NCI-H1436 (cell line): Measurements from ENCODE around the gene ESR1.
"Not testable (repeated sequence)": the region's sequence is repeated elsewhere in the genome, so short reads cannot be mapped to it uniquely, and the experiment has no call there.

Experiments
- DNase-seq: peaks from one replicate; lab custom pipeline; 2025; lab: John Stamatoyannopoulos, UW

ESR1 gene

DNA sequence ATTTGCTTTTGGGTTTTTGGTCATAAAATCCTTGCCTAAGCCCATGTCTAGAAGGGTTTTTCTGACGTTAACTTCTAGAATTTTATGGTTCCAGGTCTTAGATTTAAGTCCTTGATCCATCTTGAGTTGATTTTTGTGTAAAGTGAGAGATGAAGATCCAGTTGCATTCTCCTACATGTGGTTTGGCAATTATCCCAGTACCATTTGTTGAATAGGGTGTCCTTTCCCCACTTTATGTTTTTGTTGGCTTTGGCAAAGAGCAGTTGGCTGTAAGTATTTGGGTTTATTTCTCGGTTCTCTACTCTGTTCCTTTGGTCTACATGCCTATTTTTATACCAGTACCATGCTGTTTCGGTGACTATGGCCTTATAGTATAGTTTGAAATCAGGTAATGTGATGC, 86.9 kb downstream of the ESR1 start:
- DNase-seq: not testable (repeated sequence)

DNA sequence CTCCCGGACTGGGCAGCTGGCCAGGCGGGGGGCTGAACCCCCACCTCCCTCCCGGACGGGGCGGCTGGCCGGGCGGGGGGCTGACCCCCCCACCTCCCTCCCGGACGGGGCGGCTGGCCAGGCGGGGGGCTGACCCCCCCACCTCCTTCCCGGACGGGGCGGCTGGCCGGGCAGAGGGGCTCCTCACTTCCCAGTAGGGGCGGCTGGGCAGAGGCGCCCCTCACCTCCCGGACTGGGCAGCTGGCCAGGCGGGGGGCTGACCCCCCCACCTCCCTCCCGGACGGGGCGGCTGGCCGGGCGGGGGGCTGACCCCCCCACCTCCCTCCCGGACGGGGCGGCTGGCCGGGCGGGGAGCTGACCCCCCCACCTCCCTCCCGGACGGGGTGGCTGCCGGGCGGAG, 91.7 kb downstream of the ESR1 start:
- not testable (repeated sequence) for DNase-seq

DNA sequence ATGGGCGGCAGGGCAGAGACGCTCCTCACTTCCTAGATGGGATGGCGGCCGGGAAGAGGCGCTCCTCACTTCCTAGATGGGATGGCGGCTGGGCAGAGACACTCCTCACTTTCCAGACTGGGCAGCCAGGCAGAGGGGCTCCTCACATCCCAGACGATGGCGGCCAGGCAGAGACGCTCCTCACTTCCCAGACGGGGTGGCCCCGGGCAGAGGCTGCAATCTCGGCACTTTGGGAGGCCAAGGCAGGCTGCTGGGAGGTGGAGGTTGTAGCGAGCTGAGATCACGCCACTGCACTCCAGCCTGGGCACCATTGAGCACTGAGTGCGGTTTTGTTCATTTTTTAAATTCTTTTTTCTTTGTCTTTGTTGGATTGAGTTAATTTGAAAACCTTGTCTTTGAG, 92.3 kb downstream of the ESR1 start:
- DNase-seq: not testable (repeated sequence)

DNA sequence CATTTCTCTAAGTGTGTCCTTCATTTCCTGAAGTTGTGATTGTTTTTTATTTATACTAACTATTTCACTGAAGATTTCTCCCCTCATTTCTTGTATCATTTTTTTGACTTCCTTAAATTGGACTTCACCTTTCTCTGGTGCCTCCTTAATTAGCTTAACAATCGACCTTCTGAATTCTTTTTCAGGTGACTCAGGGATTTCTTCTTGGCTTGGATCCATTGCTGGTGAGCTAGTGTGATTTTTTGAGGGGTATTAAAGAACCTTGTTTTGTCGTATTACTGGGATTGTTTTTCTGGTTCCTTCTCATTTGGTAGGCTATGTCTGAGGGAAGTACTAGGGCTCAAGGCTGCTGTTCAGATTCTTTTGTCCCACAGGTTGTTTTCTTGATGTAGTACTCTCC, 92.8 kb downstream of the ESR1 start:
- DNase-seq: no peak

DNA sequence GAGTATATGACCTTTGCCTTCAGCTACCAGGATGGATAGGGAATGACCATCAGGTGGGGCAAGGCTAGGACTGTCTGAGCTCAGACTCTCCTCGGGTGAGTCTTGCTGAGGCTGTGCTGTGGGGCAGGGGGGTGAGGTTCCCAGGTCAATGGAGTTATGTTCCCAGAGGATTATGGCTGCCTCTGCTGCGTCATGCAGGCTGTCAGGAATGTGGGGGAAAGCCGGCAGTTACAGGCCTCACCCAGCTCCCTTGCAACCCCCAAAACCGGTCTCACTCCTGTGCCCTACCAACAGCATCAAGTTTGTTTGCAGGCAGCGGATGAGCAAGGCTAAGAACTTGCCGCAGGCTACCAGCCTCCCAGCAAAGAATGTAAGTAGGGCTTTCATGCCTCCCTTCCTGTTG, 93.5 kb downstream of the ESR1 start:
- no peak for DNase-seq

DNA sequence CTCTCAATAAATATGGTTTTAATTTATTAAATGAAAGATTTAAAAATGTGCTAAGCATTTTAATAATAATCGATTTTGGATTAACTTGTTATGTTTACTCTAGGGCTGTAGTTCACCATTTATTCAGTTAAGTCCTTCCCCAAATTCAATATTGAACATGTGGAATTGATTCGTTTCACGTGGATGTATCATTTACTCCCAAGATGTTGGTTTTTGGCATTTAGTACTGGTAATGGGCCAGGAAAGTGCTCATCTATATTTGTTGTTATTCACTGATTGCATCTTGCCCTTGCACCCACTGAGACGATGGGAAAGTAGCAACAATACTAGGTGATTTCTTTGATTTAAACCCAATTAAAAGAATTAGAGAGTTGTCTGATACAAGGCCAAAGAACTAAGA, 97.1 kb downstream of the ESR1 start:
- DNase-seq: no peak

DNA sequence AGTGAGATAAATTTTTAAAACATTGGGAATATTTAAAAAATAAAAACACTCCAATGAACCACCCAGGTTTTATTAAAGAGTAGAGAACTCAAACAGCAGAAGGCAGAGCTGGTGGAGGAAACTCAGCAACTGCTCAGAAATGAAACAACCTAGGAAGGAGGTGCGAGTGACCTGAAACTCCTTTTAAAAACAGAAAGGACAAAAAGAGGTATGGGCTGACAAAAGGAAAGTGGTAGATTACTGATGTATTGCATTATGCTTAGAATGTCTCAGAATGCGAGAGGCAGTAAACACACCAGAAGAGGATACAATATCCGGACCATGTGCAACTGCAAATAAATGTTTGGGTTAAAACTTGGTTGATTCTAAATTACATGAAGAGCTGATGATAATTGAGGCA, 97.6 kb downstream of the ESR1 start:
- DNase-seq: no peak

DNA sequence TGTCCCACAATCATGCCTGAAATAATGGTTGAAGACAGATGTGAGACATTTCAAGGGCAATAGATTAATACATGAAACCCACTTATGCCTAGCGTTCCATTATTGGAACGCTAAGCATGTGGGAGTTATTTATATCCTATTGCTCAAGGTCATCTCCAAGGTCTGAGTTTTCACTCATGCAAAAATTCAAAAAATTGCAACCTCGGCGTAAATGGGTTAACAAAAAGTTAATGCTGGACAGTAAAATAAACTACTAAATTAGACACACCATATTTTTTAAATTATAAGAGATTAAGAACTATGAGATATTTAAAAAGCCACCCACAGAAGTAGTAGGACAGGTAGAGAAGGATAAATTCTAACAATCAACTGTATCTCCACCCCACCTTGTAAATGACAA, 98.4 kb downstream of the ESR1 start:
- DNase-seq: no peak

DNA sequence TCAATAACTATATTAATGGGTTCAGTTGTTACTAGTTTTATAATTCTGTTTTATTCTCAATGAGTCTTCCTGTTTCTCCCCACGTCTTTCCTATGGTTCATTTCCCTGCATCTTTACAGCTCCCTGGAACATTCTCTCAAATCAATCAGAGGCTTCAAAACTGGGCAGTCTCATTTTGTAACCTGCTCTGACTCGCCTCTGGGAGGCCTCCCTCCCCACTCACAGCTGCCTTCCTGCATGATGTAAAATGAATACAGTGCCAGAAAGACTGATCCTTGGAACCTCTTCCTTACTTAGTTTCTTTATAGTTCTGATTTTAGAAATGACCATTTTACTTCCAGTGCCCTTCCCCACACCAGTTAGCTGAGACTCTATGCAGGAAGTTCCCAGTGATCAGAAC, 103.9 kb downstream of the ESR1 start:
- no peak for DNase-seq

DNA sequence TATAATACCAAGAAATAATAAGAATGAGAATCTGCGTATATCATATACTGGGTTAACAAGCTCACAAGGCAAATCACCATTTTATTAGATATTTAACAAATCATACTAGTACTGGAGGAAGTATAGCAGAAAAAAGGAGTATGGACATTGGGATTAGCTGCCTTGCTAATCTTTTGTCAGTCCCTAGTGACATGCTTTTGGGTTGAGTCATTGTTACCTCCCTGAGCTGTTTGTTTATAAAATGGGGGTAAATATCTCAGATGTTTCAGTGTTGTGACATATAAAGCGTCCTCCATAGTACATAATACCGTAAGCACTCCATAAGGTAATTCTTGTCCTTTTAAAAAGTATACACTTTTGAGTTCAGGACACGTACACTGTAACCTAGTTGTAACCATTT, 107.0 kb downstream of the ESR1 start:
- DNase-seq: no peak

DNA sequence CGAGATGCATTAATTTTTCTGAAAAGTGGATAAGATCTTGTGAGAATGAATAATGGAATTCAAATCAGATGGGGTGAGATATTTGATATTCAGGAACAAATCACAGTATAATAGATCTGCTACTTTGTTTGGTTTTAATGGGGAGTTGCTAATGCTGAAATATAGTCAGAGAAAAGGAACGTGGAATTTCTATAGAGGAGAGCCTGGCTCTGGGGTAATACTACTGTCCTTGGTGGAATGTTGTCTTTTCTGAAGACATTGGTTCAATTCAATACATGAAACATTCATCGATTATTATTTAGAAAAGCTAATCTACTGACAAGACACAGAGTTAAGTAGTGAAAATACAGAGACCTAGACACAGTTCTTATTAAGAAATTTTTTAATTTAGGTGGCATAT, 108.6 kb downstream of the ESR1 start:
- DNase-seq: no peak

DNA sequence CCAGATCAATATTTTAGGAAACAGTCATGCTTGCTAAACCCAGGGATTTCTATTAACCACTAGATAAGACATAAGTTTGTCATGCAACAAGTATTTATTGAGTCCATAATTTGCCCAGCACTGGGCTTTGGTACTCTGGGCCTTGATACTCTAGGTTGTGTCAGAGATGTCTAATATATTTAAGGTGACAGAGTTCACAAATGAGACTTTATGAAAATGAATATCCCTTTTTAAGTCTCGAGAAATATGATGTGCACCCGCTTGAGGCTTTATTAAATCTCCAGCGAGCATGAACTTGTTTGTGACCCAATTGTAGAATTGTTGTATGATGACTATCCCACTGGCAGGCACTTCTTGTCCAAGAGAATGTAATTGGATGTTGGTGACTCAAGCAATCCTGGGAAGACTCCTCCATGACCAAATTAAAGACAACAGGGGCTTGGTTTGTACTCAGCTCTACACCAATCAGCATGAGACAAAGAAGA, 109.2 kb downstream of the ESR1 start:
- DNase-seq: no peak

DNA sequence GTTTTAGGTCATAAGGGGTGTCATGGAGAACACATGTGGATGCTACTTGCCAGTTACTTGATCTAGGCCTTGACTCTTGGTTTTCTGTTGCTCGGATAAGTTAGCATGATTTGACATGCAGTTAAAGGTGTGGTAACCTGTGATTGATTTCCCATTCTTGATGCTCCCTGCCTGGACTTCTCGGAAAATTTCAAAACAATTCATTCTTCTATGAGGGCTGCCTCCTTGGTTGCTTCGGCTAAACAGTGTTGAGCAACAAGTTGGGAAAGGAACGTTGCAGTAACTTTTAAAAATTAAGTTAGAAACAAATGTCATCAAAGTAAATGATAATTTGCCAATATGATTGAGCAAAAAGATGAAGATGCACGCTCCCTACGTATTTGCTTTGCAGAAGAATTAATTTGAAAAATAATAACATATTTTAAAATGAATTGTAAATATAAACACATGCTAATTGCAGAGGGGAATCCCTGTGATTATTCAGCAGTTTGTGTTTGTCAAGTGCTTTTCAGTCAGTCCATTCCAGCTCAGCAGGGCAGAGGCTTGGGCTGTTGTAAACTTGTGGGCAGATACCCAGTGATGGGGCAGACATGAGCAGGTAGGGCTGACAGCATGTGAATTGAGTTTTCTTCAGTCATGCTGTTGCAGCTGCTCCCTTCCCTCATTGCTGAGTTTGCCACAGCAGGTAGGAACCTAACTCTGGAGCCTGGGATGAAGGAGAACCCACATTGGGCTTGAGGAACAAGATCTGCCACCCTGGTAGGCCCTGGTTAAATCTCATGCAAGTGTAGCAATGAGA, 110.2 kb downstream of the ESR1 start:
- DNase-seq: no peak

DNA sequence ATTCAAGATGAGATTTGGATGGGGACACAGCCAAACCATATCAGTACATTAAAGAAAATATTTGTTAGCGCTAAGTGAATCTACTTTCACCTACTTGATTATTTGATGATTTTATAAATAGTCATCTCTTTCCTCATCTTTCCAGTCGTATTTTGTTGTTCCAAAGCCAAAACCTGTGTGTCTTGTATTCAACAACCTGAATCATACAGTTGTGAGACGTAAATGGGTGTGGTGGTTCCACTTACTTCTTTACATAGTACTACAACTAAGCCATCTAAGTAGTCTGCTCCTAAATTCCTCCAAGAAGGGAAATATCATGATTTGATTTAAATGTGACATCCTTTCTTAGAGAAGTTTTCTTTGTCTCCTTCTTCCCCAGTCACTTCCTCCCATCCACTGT, 132.8 kb downstream of the ESR1 start:
- no peak for DNase-seq

DNA sequence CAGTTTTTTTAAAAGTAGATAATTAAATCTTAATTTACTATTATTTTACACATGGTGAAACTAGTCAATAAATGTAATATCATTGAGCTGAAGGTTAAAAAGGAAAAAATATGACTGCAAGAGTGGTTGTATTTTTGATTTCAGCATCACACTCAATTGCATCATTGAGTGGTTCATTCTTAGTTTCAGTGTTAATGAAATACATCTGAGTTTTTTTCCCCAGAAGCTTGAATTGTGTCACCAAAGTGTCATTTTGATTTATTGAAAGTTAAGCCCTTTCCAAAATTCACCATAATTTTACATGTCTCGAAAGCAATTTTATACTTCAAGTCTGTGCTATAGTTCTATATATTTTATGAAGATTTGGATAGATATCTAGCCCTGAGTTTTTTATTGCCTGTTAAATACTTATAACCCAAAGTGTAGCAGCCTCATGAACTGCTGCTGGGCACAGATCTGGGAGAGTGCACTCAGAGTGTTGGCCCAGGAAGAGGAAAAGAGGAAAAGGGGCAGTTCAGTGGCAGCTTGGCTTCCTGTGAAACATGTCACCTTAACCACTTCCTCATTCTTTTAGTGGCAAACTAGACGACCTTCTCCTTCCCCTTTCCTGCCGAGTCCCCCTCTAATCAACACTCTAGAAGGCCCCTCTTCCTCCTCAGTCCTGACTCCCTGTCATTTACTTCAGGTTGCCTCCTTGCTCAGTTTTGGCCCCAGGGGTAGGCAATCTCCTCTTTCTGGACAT, 140.7 kb downstream of the ESR1 start:
- DNase-seq: no peak

DNA sequence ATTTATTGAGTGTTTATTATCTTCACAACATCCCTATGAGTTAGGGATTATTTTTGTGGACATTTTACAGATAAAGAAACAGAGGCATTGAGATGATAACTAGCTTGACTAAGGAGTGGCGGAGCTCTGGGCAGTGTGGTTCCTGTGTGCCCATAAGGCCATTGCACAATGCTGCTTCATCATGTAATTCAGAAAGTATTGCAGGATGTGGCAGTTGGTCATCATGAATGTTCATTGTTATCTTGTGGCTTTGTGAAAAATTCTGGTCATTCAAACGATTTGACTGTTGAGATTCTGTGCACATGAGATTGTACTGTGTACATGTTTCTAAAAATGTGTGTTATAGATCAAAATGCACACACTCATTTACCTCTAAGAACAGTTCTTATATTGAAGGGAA, 150.8 kb downstream of the ESR1 start:
- no peak for DNase-seq

DNA sequence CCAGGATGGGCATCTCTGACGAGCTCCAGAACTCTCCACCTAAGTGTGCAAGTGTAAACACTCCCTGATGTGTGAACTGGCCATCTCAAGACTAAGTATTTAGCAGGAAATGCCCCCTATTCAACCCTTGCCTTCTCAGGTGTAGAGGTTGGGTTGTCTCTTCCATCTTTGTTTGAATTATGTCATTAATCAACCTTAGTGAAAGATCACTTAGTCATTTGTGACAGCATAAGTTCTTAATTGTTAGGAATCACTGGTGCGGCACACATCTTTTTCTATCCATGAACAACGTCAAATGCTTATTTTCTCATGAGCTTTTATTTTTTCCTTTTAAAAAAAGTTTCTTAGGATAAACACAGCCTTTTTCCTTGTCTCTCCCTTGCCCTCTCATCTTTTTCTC, 151.6 kb downstream of the ESR1 start:
- no peak for DNase-seq

DNA sequence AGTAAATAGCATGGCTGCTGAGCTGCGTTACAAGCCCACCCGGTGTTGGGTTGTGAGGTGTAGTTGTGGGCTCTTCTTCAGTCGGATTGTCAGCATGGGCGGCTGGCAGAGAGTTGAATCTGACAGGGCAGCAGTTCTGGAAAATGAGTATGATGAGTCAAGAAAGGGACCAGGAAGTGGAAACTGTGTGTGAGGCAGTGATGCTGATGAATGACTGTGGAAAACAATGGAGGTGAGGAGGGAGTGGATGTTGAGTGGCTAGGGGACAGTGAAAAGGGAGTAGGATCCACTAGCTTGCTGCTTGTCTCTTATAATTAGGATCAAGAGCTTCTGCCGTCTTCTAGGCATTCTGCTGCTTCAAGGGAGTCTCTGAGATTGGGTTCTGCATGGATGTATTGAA, 154.3 kb downstream of the ESR1 start:
- no peak for DNase-seq

DNA sequence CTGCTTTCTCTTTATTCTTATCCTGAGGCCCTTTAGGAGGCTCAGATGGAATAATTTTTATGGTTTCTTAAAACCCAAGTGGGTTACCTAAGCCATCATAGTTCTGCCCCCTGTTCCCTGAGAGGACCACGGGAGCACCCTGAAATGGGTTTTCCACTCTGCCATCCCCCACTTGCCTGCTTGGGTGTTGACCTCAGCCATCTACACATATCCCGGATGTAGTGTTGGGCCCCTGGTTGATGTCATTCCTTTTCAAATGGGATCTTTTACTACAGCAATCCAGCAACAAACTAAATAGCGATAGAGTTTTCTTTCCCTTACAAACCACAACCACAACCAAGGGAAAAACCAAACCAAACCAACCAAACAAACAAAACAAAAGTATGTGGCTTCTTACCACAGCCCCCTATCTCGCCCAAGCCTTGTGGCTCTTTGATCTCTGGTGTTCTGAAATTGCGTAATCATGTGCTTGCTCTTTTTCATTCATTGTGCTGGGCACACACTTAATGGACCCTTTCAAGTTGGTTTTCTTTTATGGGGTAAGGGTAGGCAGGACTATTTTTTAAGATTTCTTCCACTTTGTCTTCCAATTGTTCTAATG, 154.9 kb downstream of the ESR1 start:
- no peak for DNase-seq

DNA sequence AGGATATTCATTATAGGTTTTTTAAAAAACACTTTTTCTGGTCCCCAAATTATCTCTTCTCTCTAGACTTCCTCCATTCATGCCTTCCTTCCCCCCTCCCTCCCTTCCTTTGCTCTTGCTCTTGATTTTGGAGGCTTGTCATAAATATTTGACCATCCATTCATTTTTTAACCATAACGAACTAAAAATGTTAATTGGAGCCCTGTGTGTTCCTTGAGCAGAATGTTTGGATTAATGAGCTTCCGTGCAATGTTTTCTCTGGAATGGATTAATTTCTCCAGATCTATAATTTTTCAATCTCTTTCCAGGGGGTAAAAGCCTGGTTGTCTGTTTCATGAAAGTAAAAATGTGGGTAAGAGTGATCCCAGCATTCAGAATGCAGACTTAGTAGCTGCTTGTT, 155.5 kb downstream of the ESR1 start:
- no peak for DNase-seq

DNA sequence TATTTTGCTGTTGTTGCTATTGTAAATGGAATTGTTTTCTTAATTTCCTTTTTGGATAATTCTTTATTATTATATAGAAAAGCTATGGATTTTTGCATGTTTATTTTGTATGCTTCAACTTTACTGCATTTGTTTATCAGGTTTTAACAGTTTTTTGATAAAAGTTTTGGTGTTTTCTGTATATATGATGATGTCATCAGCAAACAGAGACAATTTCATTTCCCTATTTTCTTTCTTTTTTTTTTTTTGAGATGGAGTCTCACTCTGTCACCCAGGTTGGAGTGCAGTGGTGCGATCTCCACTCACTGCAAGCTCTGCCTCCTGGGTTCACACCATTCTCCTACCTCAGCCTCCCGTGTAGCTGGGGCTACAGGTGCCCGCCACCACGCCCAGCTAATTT, 156.9 kb downstream of the ESR1 start:
- not testable (repeated sequence) for DNase-seq

DNA sequence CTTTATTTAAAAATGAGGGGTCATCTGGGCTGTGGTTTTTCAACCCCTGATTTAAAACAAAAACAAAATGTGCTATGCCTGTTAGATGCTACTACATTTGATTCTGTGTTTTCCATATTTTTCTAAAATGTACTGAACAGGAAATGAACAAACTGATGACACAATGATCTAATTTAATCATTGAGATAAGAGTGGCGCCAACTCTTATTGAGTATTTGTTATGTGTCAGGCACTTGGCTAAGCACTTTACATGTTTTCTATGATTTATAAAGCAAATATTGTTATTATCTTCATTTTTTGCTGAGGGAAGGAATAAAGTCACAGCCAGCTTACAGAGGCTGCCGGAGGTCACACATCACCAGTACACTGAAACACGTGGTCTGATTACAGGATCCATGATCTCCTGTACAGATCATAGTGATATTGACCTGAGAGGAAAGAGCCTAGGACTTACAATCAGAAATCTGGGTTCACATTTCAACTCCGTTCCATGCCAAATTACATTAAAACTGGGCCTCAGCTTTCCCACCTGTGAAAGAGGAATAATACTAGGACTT, 166.7 kb downstream of the ESR1 start:
- DNase-seq: no peak

DNA sequence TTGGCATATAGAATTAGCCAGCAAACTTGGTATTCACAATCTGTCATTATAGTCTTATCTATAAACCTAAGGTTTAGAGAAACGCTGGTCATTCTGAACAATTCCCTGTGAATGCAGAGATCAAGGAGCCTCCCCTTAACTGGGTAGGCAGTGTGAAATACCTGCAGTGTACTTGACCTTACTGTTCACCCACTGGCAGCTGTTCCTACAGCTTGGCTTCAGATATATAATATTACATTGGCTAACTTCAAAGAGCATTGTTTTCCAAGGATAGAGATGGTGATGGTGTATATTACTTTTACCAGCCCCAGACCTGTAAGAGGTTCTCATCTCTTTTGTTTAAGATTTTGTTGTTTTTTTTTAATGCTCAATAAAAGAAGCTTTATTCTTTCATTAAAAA, 168.3 kb downstream of the ESR1 start:
- no peak for DNase-seq
